Kidney epithelial cell (primary cell): Measurements from ENCODE around the gene ITGA2. TPM values are rescaled to one million over a fixed set of nuclear protein-coding genes. Genes with fewer than 3 reads are reported as not detected.
A peak's percentile ranks its signal among the peaks of the same experiment; 100 is the strongest.

Source experiments
- DNase-seq: peaks from one replicate; pipeline ENCODE4 v3.0.0-alpha.2; 2010; ENCODE audit warnings: low read depth
- H3K27me3 ChIP-seq: 2 replicates; pipeline ENCODE4 v1.6.0; 2011; ENCODE audit warnings: low read length; ENCODE audit not compliant: control insufficient read depth, insufficient read depth
- H3K36me3 ChIP-seq: 2 replicates; pipeline ENCODE4 v1.5.1; 2011; ENCODE audit warnings: low read length; ENCODE audit not compliant: control insufficient read depth, insufficient read depth
- H3K4me3 ChIP-seq: 2 replicates; pipeline ENCODE4 v1.5.1; 2011; ENCODE audit warnings: low read depth, mild to moderate bottlenecking, control low read depth, low read length
- total RNA-seq: library from RNA; depleted of rRNA; stranded (reverse); fragments of >200 nt; gene quantifications from 2 replicates; pipeline ENCODE4 v1.2.3, GENCODE V29; 2015
- TF ChIP-seq, protein P1 (sequence below): IDR thresholded peaks from 2 replicates; pipeline ENCODE4 v1.5.1; 2011; ENCODE audit warnings: mild to moderate bottlenecking, moderate library complexity, low read length, control low read depth, inconsistent platforms; ENCODE audit not compliant: insufficient read depth, poor library complexity, severe bottlenecking

The ITGA2 gene
- total RNA-seq, 1 donor from 2014 or later, result 62.0 TPM

DNA sequence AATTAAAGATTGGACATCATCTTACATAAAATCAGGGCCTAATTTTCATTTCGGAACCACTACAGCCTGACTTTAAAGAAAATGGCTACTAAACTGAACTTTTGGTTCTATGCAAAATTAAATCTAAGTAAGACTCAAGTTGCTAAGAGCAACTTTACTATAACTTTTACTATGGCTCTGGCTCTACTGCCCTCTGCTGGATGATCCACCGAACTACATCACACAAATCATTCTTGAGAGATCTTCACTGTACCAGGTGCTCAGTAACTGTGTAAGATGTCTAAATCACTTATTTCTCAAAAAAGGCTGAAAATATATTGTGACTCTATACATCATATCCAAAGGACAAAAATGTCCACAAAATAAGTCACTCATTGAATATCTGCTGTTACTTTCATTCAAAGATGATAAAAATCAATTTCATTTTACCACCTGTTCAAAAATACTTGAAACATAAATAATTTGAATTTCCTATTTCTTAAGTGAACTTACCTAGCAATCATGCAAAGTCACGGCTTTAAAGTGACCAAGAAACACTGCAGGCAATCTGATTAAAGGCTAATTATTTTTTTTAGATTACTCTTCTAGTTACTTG lies 106.9 kb downstream of the ITGA2 start:
- TF ChIP-seq, protein P1, sequence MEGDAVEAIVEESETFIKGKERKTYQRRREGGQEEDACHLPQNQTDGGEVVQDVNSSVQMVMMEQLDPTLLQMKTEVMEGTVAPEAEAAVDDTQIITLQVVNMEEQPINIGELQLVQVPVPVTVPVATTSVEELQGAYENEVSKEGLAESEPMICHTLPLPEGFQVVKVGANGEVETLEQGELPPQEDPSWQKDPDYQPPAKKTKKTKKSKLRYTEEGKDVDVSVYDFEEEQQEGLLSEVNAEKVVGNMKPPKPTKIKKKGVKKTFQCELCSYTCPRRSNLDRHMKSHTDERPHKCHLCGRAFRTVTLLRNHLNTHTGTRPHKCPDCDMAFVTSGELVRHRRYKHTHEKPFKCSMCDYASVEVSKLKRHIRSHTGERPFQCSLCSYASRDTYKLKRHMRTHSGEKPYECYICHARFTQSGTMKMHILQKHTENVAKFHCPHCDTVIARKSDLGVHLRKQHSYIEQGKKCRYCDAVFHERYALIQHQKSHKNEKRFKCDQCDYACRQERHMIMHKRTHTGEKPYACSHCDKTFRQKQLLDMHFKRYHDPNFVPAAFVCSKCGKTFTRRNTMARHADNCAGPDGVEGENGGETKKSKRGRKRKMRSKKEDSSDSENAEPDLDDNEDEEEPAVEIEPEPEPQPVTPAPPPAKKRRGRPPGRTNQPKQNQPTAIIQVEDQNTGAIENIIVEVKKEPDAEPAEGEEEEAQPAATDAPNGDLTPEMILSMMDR, result peak; percentile 84
- no peaks in the 10 kb centered on the region for H3K27me3 ChIP-seq
- H3K4me3 ChIP-seq, result no peak overlapping the region
- no peak for DNase-seq
- H3K36me3 ChIP-seq, result no peaks in the 10 kb centered on the region

DNA sequence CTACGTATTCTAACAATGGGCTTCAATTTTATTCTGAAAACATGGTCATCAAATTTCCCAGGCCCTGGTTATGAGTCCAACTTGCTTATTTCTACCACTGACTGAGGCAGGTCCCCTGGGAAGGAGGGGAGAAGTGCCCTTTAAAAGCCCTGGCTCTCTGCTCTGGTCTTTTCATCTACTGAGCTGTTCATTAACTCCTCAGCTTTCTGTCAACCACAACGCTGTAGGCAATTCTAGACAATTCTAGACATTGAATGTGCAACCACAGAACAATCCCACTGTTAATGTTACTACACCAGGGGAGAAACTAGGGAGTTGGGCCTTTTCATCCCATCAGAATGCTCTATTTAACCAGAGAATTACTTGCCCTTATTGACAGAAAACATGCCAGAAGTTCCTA lies 110.4 kb downstream of the ITGA2 start:
- no peaks in the 10 kb centered on the region for H3K27me3 ChIP-seq
- no peak overlapping the region for H3K4me3 ChIP-seq
- H3K36me3 ChIP-seq, result no peaks in the 10 kb centered on the region
- peak; percentile 47 for DNase-seq
- TF ChIP-seq, protein P1, result no peak

DNA sequence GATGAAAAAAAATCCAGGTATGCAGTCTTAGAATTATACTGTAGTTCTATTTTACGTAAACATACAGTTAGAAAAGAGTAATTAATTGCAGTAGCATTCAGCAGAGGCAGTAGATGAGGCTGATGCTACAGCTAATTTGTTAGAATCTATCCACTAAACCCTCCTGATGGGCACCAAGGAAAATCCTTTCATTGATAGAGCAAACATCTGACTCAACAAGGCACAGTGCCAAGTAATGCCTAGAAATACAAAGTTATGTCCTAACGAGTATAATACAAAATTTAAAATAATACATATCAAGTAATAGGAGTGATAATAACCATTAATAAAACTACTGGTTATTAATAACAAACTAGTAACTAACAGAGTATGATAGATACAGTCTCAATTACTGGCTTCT lies 111.5 kb downstream of the ITGA2 start:
- Histone ChIP-seq H3K36me3 (no peaks in the 10 kb centered on the region), H3K4me3 (no peak overlapping the region), H3K27me3 (no peaks in the 10 kb centered on the region)
- TF ChIP-seq, protein P1, result no peak
- no peak for DNase-seq

DNA sequence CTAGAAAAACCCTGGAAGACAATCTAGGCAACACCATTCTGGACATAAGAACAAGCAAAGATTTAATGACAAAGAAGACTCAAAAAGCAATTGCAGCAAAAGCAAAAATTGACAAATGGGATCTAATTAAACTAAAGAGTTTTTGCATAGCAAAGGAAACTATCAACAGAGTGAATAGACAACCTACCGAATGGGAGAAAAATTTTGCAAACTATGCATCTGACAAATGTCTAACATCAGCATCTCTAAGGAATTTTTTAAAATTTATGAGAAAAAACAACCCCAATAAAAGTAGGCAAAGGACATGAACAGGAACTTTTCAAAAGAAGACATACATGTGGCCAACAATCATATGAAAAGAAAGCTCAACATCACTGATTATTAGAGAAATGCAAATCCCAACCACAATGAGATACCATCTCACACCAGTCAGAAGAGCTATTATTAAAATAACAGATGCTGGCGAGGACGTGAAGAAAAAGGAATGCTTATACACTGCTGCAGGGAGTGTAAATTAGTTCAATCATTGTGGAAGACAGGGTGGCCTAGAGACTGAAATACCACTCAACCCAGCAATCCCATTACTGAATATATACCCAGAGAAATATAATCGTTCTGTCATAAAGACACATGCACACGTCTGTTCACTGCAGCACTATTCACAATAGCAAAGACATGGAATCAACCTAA lies 116.6 kb downstream of the ITGA2 start:
- TF ChIP-seq, protein P1, result no peak
- Histone ChIP-seq H3K36me3 (no peaks in the 10 kb centered on the region), H3K27me3 (no peaks in the 10 kb centered on the region), H3K4me3 (no peak overlapping the region)
- DNase-seq, result no peak

DNA sequence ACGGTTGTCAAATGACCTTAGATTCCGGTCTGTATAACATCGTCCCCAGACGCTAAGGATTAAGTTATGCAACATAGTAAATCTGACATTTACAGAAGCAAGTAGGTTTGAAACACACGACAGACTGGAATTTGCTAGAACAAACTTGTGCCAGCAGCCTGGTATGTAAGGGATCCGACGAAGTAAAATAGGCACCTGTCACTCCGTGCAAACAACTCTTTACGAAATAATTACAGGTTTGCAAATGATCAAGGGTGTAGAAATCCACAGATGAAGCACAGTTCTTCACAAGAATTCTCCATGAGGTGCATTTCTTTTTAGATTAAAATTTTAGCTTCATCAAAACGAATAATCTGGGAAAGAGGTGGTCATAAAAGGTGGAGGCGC lies 119.9 kb downstream of the ITGA2 start:
- Histone ChIP-seq H3K36me3 (no peaks in the 10 kb centered on the region), H3K4me3 (peak overlapping the region; percentile 76), H3K27me3 (no peaks in the 10 kb centered on the region)
- TF ChIP-seq, protein P1, result no peak
- DNase-seq, result no peak
